K562 (cell line): ENCODE results near the gene STX2. TPM values are rescaled to one million over a fixed set of nuclear protein-coding genes. Genes with fewer than 3 reads are reported as not detected.
A peak's percentile ranks its signal among the peaks of the same experiment; 100 is the strongest.

Source experiments
- CEBPG ChIP-seq, 3 experiments: fragments of 200-800 bp in 1 of 3; sonication (Bioruptor generic) in 1 of 3; sonication (generic) in 1 of 3; formaldehyde crosslinking in 1 of 3; IDR thresholded peaks in 2 of 3; conservative IDR thresholded peaks in 1 of 3; 2 replicates each; pipeline versions ENCODE4 v1.6.1 to v1.8.0; 2016 to 2022; ENCODE audit warnings: missing compliant biosample characterization in 2 of 3, missing genetic modification characterization in 2 of 3, mild to moderate bottlenecking in 1 of 3, missing genetic modification reagents in 1 of 3
- MTF1 ChIP-seq: fragments of 250-450 bp; sonication (Bioruptor Pico); IDR thresholded peaks from 2 replicates; pipeline ENCODE4 v1.9.0; 2021; ENCODE audit warnings: moderate library complexity, mild to moderate bottlenecking, inconsistent platforms, borderline replicate concordance
- polyA plus RNA-seq, 8 experiments: library from polyadenylated mRNA; depleted of rRNA in 4 of 8; stranded (reverse) in 5 of 8; unstranded in 3 of 8; fragments of >200 nt; fragmentation: Nextera tagmentation in 2 of 8; fragmentation: Illumina TruSeq in 1 of 8; extraction: Ambion mirVana in 2 of 8; extraction: Trizol in 1 of 8; gene quantifications; 2 replicates each; pipeline versions ENCODE4 v1.2.1 to v1.2.3, GENCODE V29; 2011 to 2014; ENCODE audit warnings: inconsistent platforms in 1 of 8, missing spikeins in 1 of 8
- total RNA-seq, 7 experiments: library from RNA; depleted of rRNA in 6 of 7; stranded (reverse); fragments of >200 nt in 6 of 7; fragmentation: Illumina TruSeq in 2 of 7; extraction: Trizol in 2 of 7; gene quantifications; 2 replicates each; pipeline versions ENCODE4 v1.2.1 to v1.2.3, GENCODE V29; 2011 to 2021; ENCODE audit warnings: low replicate concordance in 1 of 7
- TF ChIP-seq, protein P1 (sequence below): fragments of 450-650 bp; IDR thresholded peaks from 2 replicates; pipeline ENCODE4 v1.6.1; 2016; ENCODE audit warnings: missing biosample characterization, missing genetic modification characterization
- TF ChIP-seq, protein P2 (sequence below): sonication (generic); formaldehyde crosslinking; IDR thresholded peaks from 2 replicates; pipeline ENCODE4 v1.8.1; 2023; ENCODE audit warnings: mild to moderate bottlenecking, missing genetic modification reagents
- TF ChIP-seq, protein P3 (sequence below), 2 experiments: fragments of 450-650 bp; IDR thresholded peaks; 2 replicates each; pipeline ENCODE4 v1.6.1; 2016; ENCODE audit warnings: mild to moderate bottlenecking in 2 of 2, borderline replicate concordance in 1 of 2, low read depth in 1 of 2, moderate library complexity in 1 of 2
- TF ChIP-seq, protein P4 (sequence below), 2 experiments: IDR thresholded peaks; 2 replicates each; pipeline ENCODE4 v1.6.1; 2011; ENCODE audit warnings: borderline replicate concordance in 1 of 2, control low read depth in 1 of 2, low read depth in 1 of 2, low read length in 1 of 2, mild to moderate bottlenecking in 1 of 2, mixed read lengths in 1 of 2, moderate library complexity in 1 of 2; ENCODE audit not compliant: insufficient read depth in 1 of 2, insufficient read length in 1 of 2, poor library complexity in 1 of 2, severe bottlenecking in 1 of 2; ENCODE audit errors: extremely low read depth in 1 of 2

STX2 gene
- total and polyA plus RNA-seq, 9 of the 15 experiments (the other 6 are each of a cell fraction or from before 2014, with no cell fraction given): 22.2 to 54.6 (median 30.8) TPM

DNA sequence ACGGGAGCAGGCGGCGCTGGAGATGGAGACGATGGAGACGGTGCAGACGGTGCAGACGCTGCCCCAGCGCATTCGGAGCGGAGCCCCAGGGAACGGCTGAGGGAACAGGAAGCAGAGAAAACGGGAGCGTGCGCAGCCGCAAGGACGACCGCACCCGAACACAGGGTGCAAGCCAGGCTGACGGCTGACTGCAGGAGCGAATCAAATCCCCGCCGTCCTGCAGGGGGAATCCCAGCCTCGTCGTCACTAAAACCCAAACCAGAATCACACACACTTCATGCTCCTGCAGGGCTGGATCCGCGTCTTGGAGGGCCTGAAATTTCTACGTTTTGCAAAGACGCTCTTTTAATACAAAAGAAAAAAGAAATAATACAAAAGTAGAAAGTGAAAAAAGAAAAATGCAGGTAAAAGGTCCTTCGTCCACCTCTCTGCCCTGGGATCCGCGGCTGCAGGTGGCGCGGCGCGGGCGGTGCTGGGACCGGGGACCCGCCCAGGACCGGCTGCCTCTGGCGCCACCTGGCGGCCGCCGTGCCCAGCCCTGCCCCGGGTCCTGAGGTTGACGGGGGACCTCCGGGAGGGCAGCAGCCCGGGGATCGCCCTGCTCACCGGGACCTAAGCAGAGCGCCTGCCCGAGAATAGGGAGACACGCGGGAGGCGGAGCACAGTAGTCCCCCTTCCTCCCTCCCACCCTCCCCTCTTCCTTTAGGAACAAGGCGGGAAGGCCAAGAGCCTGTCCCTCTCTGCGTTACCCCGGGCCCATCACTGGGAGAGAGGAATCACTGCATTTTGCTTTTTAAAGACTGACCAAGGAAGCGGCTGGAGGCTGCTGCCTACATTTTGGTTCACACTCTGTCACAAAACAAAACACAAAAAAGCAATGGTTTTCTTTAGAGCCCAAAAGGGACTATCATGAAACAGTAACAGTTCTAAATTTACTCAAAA is 20.1 kb downstream of the STX2 start (continued):
- TF ChIP-seq, protein P1, sequence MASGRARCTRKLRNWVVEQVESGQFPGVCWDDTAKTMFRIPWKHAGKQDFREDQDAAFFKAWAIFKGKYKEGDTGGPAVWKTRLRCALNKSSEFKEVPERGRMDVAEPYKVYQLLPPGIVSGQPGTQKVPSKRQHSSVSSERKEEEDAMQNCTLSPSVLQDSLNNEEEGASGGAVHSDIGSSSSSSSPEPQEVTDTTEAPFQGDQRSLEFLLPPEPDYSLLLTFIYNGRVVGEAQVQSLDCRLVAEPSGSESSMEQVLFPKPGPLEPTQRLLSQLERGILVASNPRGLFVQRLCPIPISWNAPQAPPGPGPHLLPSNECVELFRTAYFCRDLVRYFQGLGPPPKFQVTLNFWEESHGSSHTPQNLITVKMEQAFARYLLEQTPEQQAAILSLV: no peak
- TF ChIP-seq MTF1 (CRISPR knock-in tag): no peak
- TF ChIP-seq CEBPG (CRISPR knock-in tag; IDR thresholded peaks at IDR 0.05): no peak
- no peak for TF ChIP-seq CEBPG (tag; conservative IDR thresholded peaks at IDR 0.05 in 1 of 2, IDR thresholded peaks at IDR 0.05 in 1 of 2)
- TF ChIP-seq, protein P2, sequence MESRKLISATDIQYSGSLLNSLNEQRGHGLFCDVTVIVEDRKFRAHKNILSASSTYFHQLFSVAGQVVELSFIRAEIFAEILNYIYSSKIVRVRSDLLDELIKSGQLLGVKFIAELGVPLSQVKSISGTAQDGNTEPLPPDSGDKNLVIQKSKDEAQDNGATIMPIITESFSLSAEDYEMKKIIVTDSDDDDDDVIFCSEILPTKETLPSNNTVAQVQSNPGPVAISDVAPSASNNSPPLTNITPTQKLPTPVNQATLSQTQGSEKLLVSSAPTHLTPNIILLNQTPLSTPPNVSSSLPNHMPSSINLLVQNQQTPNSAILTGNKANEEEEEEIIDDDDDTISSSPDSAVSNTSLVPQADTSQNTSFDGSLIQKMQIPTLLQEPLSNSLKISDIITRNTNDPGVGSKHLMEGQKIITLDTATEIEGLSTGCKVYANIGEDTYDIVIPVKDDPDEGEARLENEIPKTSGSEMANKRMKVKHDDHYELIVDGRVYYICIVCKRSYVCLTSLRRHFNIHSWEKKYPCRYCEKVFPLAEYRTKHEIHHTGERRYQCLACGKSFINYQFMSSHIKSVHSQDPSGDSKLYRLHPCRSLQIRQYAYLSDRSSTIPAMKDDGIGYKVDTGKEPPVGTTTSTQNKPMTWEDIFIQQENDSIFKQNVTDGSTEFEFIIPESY (CRISPR knock-in tag): peak; percentile 90
- TF ChIP-seq, protein P3, sequence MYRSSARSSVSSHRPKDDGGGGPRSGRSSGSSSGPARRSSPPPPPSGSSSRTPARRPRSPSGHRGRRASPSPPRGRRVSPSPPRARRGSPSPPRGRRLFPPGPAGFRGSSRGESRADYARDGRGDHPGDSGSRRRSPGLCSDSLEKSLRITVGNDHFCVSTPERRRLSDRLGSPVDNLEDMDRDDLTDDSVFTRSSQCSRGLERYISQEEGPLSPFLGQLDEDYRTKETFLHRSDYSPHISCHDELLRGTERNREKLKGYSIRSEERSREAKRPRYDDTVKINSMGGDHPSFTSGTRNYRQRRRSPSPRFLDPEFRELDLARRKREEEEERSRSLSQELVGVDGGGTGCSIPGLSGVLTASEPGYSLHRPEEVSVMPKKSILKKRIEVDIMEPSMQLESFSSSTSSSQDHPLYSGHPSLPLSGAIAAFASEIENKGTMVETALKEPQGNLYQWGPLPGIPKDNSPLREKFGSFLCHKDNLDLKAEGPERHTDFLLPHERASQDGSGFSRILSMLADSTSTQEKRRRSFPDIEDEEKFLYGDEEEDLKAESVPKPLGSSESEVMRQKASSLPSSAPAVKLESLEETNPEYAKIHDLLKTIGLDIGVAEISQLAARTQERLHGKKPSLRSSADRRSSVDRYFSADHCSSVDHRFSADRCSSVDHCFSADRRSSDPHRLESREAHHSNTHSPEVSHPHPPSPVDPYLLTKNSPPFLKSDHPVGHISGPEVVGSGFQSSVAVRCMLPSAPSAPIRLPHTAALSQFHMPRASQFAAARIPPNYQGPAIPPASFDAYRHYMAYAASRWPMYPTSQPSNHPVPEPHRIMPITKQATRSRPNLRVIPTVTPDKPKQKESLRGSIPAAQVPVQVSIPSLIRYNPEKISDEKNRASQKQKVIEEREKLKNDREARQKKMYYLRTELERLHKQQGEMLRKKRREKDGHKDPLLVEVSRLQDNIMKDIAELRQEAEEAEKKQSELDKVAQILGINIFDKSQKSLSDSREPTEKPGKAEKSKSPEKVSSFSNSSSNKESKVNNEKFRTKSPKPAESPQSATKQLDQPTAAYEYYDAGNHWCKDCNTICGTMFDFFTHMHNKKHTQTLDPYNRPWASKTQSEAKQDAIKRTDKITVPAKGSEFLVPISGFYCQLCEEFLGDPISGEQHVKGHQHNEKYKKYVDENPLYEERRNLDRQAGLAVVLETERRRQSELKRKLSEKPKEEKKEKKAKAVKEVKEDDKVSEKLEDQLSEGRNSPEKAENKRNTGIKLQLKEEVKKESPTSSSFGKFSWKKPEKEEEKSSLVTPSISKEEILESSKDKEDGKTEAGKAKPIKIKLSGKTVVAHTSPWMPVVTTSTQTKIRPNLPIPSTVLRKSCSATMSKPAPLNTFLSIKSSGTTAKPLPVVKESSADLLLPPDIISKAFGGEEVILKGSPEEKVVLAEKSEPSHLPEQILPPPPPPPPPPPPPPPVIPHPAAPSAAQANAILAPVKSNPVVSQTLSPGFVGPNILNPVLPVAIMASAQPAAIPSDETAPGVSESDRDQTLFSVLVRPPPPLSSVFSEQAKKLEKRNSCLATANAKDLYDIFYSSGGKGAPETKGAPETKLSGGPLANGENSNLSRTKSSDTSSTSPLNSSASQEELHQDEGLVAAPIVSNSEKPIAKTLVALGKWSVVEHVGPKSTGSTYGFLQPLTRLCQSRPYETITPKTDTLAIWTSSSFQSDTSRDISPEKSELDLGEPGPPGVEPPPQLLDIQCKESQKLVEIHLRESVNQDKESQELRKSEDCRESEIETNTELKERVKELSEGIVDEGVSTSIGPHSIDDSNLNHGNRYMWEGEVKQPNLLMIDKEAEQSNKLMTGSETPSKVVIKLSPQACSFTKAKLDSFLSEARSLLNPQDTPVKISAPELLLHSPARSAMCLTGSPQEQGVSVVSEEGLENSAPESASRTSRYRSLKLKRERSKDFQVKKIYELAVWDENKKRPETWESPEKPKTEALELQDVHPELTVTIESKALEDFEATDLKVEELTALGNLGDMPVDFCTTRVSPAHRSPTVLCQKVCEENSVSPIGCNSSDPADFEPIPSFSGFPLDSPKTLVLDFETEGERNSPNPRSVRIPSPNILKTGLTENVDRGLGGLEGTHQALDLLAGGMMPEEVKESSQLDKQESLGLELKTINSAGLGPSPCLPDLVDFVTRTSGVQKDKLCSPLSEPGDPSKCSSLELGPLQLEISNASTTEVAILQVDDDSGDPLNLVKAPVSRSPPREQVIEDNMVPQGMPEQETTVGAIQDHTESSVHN (IDR thresholded peaks at IDR 0.05; ENCODE audit: borderline replicate concordance in 1 of 2, low read depth in 1 of 2): no peak
- TF ChIP-seq, protein P4, sequence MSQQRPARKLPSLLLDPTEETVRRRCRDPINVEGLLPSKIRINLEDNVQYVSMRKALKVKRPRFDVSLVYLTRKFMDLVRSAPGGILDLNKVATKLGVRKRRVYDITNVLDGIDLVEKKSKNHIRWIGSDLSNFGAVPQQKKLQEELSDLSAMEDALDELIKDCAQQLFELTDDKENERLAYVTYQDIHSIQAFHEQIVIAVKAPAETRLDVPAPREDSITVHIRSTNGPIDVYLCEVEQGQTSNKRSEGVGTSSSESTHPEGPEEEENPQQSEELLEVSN (IDR thresholded peaks at IDR 0.05; ENCODE audit: borderline replicate concordance in 1 of 2, extremely low read depth in 1 of 2, insufficient read depth in 1 of 2, insufficient read length in 1 of 2, low read depth in 1 of 2, low read length in 1 of 2, poor library complexity in 1 of 2, severe bottlenecking in 1 of 2): no peak
